HepG2 (cell line): ENCODE measurements around the gene NAA25. TPM values are rescaled to one million over a fixed set of nuclear protein-coding genes. Genes with fewer than 3 reads are reported as not detected.

Source experiments
- ARNT2 ChIP-seq: sonication (generic); formaldehyde crosslinking; IDR thresholded peaks from 2 replicates; pipeline ENCODE4 v1.8.0; 2022; ENCODE audit warnings: mild to moderate bottlenecking, low read depth, missing genetic modification reagents, moderate library complexity
- CEBPB ChIP-seq: IDR thresholded peaks from 2 replicates; pipeline ENCODE4 v1.6.1; 2011; ENCODE audit warnings: low read depth, low read length, improper control_type of control experiment, borderline replicate concordance
- NCOA1 ChIP-seq: sonication (generic); formaldehyde crosslinking; IDR thresholded peaks from 2 replicates; pipeline ENCODE4 v1.9.0; 2021; ENCODE audit warnings: missing genetic modification reagents
- NCOA5 ChIP-seq: sonication (generic); formaldehyde crosslinking; IDR thresholded peaks from 2 replicates; pipeline ENCODE4 v1.4.0; 2020; ENCODE audit warnings: missing genetic modification reagents
- SNAI1 ChIP-seq: sonication (generic); formaldehyde crosslinking; IDR thresholded peaks from 2 replicates; pipeline ENCODE4 v1.5.0; 2020; ENCODE audit warnings: mild to moderate bottlenecking, missing genetic modification reagents, borderline replicate concordance
- TBL1XR1 ChIP-seq: fragments of 150-350 bp; IDR thresholded peaks from 2 replicates; pipeline ENCODE4 v1.6.1; 2014; ENCODE audit warnings: borderline replicate concordance, low read length; ENCODE audit not compliant: partially characterized antibody
- TRIM24 ChIP-seq: sonication (generic); formaldehyde crosslinking; IDR thresholded peaks from 2 replicates; pipeline ENCODE4 v1.8.0; 2022; ENCODE audit warnings: mild to moderate bottlenecking, missing genetic modification reagents
- ZNF256 ChIP-seq: sonication (generic); formaldehyde crosslinking; conservative IDR thresholded peaks from 2 replicates; pipeline ENCODE4 v1.4.0; 2020; ENCODE audit warnings: missing genetic modification reagents
- polyA plus RNA-seq, 8 experiments: library from polyadenylated mRNA; depleted of rRNA in 3 of 8; stranded (reverse) in 7 of 8; unstranded in 1 of 8; fragments of >200 nt; fragmentation: Illumina TruSeq in 4 of 8; extraction: Trizol in 4 of 8; gene quantifications; 2 replicates each; pipeline versions ENCODE4 v1.2.1 to v1.2.3, GENCODE V29; 2011 to 2016; ENCODE audit warnings: low read depth in 4 of 8, missing spikeins in 1 of 8, mixed read lengths in 1 of 8; ENCODE audit not compliant: insufficient read depth in 1 of 8
- total RNA-seq, 5 experiments: library from RNA; depleted of rRNA; stranded (reverse); fragments of >200 nt; fragmentation: Illumina TruSeq; extraction: Trizol; gene quantifications; 2 replicates each; pipeline ENCODE4 v1.2.3, GENCODE V29; 2016; ENCODE audit warnings: low read depth in 1 of 5
- TF ChIP-seq, protein P1 (sequence below): sonication (generic); formaldehyde crosslinking; conservative IDR thresholded peaks from 2 replicates; pipeline ENCODE4 v1.8.0; 2022; ENCODE audit warnings: mild to moderate bottlenecking, moderate library complexity, missing genetic modification reagents
- TF ChIP-seq, protein P2 (sequence below): sonication (generic); formaldehyde crosslinking; IDR thresholded peaks from 2 replicates; pipeline ENCODE4 v1.4.0; 2020; ENCODE audit warnings: missing genetic modification reagents
- TF ChIP-seq, protein P3 (sequence below): IDR thresholded peaks from 2 replicates; pipeline ENCODE4 v1.6.1; 2016; ENCODE audit warnings: mild to moderate bottlenecking
- TF ChIP-seq, protein P4 (sequence below): IDR thresholded peaks from 2 replicates; pipeline ENCODE4 v1.6.1; 2016
- TF ChIP-seq, protein P5 (sequence below): sonication (generic); formaldehyde crosslinking; IDR thresholded peaks from 2 replicates; pipeline ENCODE4 v1.4.0; 2020; ENCODE audit warnings: mild to moderate bottlenecking, missing genetic modification reagents

Gene NAA25
- total and polyA plus RNA-seq, 2 of the 13 experiments (the other 11 are each of a cell fraction or from before 2014, with no cell fraction given), result 11.4 to 32.0 TPM

DNA sequence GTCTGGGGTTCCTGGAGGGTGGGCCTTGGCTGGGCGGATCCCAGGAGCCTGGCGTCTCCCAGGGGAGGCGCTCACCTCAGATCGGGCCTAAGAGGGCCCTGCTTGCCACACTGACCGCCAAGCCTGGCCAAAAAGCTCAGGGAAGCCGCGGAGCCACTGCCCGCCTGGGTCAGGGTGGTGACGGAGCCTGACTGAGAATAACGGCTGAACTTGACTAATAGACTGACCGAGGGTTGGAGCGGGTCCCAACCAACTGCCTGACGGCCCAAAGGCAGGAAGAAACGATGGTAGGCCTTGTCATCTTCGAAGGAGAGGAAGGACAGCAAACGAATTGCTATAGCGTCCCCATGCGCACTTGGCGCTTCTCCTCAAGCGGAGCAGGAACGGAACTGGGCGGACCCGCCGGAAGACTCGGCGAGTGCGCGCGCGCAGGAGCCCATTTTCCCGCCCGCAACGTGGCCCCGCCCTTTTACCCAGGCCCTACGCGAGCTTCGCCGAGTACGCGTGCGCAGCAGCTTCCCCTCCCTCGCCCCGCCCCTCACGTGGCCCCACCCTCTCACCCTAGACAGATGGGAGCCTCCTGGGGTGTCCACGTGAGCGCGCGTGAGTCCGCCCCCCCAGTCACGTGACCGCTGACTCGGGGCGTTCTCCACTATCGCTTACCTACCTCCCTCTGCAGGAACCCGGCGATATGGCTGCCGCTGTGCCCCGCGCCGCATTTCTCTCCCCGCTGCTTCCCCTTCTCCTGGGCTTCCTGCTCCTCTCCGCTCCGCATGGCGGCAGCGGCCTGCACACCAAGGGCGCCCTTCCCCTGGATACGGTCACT is 95.6 kb downstream of the NAA25 start, which contains the start of the genes ERP29 and TMEM116 (continued):
- TF ChIP-seq, protein P1, sequence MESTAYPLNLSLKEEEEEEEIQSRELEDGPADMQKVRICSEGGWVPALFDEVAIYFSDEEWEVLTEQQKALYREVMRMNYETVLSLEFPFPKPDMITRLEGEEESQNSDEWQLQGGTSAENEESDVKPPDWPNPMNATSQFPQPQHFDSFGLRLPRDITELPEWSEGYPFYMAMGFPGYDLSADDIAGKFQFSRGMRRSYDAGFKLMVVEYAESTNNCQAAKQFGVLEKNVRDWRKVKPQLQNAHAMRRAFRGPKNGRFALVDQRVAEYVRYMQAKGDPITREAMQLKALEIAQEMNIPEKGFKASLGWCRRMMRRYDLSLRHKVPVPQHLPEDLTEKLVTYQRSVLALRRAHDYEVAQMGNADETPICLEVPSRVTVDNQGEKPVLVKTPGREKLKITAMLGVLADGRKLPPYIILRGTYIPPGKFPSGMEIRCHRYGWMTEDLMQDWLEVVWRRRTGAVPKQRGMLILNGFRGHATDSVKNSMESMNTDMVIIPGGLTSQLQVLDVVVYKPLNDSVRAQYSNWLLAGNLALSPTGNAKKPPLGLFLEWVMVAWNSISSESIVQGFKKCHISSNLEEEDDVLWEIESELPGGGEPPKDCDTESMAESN (CRISPR knock-in tag), result peak; percentile 64; the same call in 1 of the 2 replicates
- TF ChIP-seq TRIM24 (CRISPR knock-in tag) (0 out of 2 replicates have a peak, but pooled peaks have one; percentile 22), NCOA5 (CRISPR knock-in tag) (no peak), SNAI1 (CRISPR knock-in tag) (no peak), TBL1XR1 (peak; percentile 22), ZNF256 (CRISPR knock-in tag) (peak; percentile 78; the same call in 1 of the 2 replicates), ARNT2 (CRISPR knock-in tag) (peak; percentile 51; the same call in 1 of the 2 replicates), NCOA1 (CRISPR knock-in tag) (0 out of 2 replicates have a peak, but pooled peaks have one; percentile 13), CEBPB (no peak)
- TF ChIP-seq, protein P2, sequence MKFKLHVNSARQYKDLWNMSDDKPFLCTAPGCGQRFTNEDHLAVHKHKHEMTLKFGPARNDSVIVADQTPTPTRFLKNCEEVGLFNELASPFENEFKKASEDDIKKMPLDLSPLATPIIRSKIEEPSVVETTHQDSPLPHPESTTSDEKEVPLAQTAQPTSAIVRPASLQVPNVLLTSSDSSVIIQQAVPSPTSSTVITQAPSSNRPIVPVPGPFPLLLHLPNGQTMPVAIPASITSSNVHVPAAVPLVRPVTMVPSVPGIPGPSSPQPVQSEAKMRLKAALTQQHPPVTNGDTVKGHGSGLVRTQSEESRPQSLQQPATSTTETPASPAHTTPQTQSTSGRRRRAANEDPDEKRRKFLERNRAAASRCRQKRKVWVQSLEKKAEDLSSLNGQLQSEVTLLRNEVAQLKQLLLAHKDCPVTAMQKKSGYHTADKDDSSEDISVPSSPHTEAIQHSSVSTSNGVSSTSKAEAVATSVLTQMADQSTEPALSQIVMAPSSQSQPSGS, result peak; percentile 51
- TF ChIP-seq, protein P3, sequence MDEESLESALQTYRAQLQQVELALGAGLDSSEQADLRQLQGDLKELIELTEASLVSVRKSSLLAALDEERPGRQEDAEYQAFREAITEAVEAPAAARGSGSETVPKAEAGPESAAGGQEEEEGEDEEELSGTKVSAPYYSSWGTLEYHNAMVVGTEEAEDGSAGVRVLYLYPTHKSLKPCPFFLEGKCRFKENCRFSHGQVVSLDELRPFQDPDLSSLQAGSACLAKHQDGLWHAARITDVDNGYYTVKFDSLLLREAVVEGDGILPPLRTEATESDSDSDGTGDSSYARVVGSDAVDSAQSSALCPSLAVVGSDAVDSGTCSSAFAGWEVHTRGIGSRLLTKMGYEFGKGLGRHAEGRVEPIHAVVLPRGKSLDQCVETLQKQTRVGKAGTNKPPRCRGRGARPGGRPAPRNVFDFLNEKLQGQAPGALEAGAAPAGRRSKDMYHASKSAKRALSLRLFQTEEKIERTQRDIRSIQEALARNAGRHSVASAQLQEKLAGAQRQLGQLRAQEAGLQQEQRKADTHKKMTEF (CRISPR knock-in tag), result peak; percentile 68
- TF ChIP-seq, protein P4, sequence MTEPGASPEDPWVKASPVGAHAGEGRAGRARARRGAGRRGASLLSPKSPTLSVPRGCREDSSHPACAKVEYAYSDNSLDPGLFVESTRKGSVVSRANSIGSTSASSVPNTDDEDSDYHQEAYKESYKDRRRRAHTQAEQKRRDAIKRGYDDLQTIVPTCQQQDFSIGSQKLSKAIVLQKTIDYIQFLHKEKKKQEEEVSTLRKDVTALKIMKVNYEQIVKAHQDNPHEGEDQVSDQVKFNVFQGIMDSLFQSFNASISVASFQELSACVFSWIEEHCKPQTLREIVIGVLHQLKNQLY (CRISPR knock-in tag), result peak; percentile 95
- TF ChIP-seq, protein P5, sequence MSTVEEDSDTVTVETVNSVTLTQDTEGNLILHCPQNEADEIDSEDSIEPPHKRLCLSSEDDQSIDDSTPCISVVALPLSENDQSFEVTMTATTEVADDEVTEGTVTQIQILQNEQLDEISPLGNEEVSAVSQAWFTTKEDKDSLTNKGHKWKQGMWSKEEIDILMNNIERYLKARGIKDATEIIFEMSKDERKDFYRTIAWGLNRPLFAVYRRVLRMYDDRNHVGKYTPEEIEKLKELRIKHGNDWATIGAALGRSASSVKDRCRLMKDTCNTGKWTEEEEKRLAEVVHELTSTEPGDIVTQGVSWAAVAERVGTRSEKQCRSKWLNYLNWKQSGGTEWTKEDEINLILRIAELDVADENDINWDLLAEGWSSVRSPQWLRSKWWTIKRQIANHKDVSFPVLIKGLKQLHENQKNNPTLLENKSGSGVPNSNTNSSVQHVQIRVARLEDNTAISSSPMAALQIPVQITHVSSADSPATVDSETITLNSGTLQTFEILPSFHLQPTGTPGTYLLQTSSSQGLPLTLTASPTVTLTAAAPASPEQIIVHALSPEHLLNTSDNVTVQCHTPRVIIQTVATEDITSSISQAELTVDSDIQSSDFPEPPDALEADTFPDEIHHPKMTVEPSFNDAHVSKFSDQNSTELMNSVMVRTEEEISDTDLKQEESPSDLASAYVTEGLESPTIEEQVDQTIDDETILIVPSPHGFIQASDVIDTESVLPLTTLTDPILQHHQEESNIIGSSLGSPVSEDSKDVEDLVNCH (CRISPR knock-in tag), result 0 out of 2 replicates have a peak, but pooled peaks have one; percentile 44
